H1 (cell line): ENCODE results near the gene CIC. TPM values are rescaled to one million over a fixed set of nuclear protein-coding genes. Genes with fewer than 3 reads are reported as not detected.

Experiments used
- BRCA1 ChIP-seq: IDR thresholded peaks from 2 replicates; pipeline ENCODE4 v1.6.1; 2012; ENCODE audit warnings: low read depth, low read length, improper control_type of control experiment
- JUN ChIP-seq: IDR thresholded peaks from 2 replicates; pipeline ENCODE4 v1.6.1; 2011; ENCODE audit warnings: low read depth, mild to moderate bottlenecking, improper control_type of control experiment, low read length
- JUND ChIP-seq: IDR thresholded peaks from 2 replicates; pipeline ENCODE4 v1.6.1; 2011; ENCODE audit warnings: mild to moderate bottlenecking, improper control_type of control experiment, low read length
- NANOG ChIP-seq: IDR thresholded peaks from 2 replicates; pipeline ENCODE4 v1.6.1; 2011; ENCODE audit warnings: low read length, low read depth, mild to moderate bottlenecking, inconsistent platforms; ENCODE audit not compliant: insufficient read depth, poor library complexity, severe bottlenecking
- POLR2A ChIP-seq, 2 experiments: IDR thresholded peaks; 1 replicate in 1 of 2; 2 replicates in 1 of 2; pipeline ENCODE4 v1.6.1; 2011; ENCODE audit warnings: low read depth in 2 of 2, low read length in 2 of 2, mild to moderate bottlenecking in 2 of 2; ENCODE audit errors: control extremely low read depth in 1 of 2
- POU5F1 ChIP-seq: IDR thresholded peaks from 2 replicates; pipeline ENCODE4 v1.6.1; 2011; ENCODE audit warnings: low read depth, mild to moderate bottlenecking, low read length, moderate library complexity
- RXRA ChIP-seq: IDR thresholded peaks from 2 replicates; pipeline ENCODE4 v1.6.1; 2011; ENCODE audit warnings: low read depth, mild to moderate bottlenecking, low read length, moderate library complexity; ENCODE audit not compliant: insufficient read depth
- SIN3A ChIP-seq, 2 experiments: IDR thresholded peaks in 1 of 2; conservative IDR thresholded peaks in 1 of 2; 2 replicates each; pipeline ENCODE4 v1.6.1; 2011 to 2012; ENCODE audit warnings: low read length in 2 of 2, improper control_type of control experiment in 1 of 2, low read depth in 1 of 2, mild to moderate bottlenecking in 1 of 2
- TAF1 ChIP-seq: IDR thresholded peaks from 2 replicates; pipeline ENCODE4 v1.6.1; 2011; ENCODE audit warnings: mild to moderate bottlenecking, low read depth, low read length
- YY1 ChIP-seq: IDR thresholded peaks from 2 replicates; pipeline ENCODE4 v1.6.1; 2011; ENCODE audit warnings: low read depth, mild to moderate bottlenecking, low read length
- polyA plus RNA-seq, 7 experiments: library from polyadenylated mRNA; depleted of rRNA in 3 of 7; stranded (reverse) in 5 of 7; unstranded in 2 of 7; fragments of >200 nt in 5 of 7; fragments of 200-250 nt in 2 of 7; gene quantifications; 1 replicate in 5 of 7; 2 replicates in 1 of 7; 4 replicates in 1 of 7; pipeline versions ENCODE4 v1.2.1 to v1.2.3, GENCODE V29; 2011 to 2013; ENCODE audit warnings: missing spikeins in 2 of 7, mixed read lengths in 2 of 7
- total RNA-seq: library from RNA; stranded (reverse); fragmentation: NEBNext Ultra II Directional; extraction: Animal tissue kit (Norgen Biotek cat#: 25700); gene quantifications from 2 replicates; pipeline ENCODE4 v1.2.1, GENCODE V29; 2021
- TF ChIP-seq, protein P1 (sequence below): IDR thresholded peaks from 2 replicates; pipeline ENCODE4 v1.6.1; 2012; ENCODE audit warnings: inconsistent platforms
- TF ChIP-seq, protein P2 (sequence below): IDR thresholded peaks from 2 replicates; pipeline ENCODE4 v1.6.1; 2012; ENCODE audit warnings: low read length, inconsistent platforms
- TF ChIP-seq, protein P3 (sequence below): IDR thresholded peaks from 2 replicates; pipeline ENCODE4 v1.6.1; 2012; ENCODE audit warnings: inconsistent platforms
- TF ChIP-seq, protein P4 (sequence below): IDR thresholded peaks from 2 replicates; pipeline ENCODE4 v1.6.1; 2011; ENCODE audit warnings: low read length, improper control_type of control experiment
- TF ChIP-seq, protein P5 (sequence below), 3 experiments: IDR thresholded peaks; 1 replicate in 2 of 3; 2 replicates in 1 of 3; pipeline versions ENCODE4 v1.5.1 to v1.6.1; 2011; ENCODE audit warnings: low read length in 3 of 3, mild to moderate bottlenecking in 3 of 3, inconsistent platforms in 2 of 3, low read depth in 1 of 3, moderate library complexity in 1 of 3; ENCODE audit not compliant: insufficient read depth in 1 of 3; ENCODE audit errors: control extremely low read depth in 1 of 3

CIC gene
- total and polyA plus RNA-seq, 2 of the 8 experiments (the other 6 are each of a cell fraction or from before 2014, with no cell fraction given): 13.2 to 43.6 TPM

DNA sequence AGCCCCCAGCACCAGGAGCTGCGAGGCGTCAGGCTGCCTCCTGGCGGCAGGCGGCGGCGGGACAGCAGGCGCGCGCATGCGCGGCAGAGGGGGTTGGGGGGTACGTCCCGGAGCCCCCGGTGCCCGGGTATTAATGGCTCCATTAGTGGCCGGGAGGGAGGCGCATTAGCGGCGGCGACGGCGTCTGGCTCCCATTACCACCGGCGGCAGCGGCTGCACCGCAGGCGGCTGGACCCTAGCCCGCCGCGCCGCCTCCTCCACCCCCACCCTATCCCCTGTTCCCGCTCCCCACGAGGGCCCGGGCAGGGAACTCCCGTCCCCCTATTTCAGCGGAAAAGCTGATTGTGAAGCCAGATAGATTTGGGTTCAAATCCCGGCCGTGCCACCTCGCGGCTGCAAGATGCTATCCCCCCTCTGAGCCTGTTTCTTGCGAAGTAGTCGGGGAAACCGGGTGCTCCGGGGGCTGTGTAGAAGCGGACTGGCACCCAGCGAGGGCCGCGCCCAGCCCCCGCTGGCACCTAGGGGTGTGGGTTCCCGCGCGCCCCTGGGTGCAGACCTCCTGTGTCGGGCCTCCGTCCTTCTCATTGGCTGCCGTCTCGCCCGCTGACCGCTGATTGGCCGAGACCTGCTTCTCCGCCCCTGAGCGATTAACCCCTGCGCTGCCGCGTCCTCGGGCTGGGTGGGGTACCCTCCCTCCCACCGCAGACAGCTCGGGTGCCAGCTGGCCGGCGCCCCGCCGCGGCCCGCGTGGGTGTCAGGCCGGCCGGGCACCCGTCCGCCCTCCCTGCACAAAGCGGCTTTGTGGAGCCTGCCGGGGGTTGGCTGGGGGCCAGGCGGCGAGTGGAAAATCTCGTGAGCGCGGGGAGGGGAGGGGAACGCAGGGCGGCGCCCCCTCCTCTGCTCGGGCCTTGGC is 11.1 kb downstream of the CIC start (continued):
- TF ChIP-seq, protein P1, sequence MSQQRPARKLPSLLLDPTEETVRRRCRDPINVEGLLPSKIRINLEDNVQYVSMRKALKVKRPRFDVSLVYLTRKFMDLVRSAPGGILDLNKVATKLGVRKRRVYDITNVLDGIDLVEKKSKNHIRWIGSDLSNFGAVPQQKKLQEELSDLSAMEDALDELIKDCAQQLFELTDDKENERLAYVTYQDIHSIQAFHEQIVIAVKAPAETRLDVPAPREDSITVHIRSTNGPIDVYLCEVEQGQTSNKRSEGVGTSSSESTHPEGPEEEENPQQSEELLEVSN: no peak
- TF ChIP-seq SIN3A (conservative IDR thresholded peaks at IDR 0.05 in 1 of 2, IDR thresholded peaks at IDR 0.05 in 1 of 2; ENCODE audit: low read depth in 1 of 2, low read length in 2 of 2) (peak; percentile 34 to 65; a peak in 2 of 4 replicates), JUN (no peak), BRCA1 (no peak), JUND (no peak), POU5F1 (no peak), YY1 (peak; percentile 41; the same call in 1 of the 2 replicates), POLR2A (IDR thresholded peaks at IDR 0.05; ENCODE audit: control extremely low read depth in 1 of 2, low read depth in 2 of 2, low read length in 2 of 2) (peak in 1 of 2 experiments; percentile 56; a peak in 2 of 3 replicates), NANOG (peak; percentile 77), TAF1 (0 out of 2 replicates have a peak, but pooled peaks have one; percentile 54), RXRA (no peak)
- TF ChIP-seq, protein P2, sequence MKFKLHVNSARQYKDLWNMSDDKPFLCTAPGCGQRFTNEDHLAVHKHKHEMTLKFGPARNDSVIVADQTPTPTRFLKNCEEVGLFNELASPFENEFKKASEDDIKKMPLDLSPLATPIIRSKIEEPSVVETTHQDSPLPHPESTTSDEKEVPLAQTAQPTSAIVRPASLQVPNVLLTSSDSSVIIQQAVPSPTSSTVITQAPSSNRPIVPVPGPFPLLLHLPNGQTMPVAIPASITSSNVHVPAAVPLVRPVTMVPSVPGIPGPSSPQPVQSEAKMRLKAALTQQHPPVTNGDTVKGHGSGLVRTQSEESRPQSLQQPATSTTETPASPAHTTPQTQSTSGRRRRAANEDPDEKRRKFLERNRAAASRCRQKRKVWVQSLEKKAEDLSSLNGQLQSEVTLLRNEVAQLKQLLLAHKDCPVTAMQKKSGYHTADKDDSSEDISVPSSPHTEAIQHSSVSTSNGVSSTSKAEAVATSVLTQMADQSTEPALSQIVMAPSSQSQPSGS: 0 out of 2 replicates have a peak, but pooled peaks have one; percentile 46
- TF ChIP-seq, protein P3, sequence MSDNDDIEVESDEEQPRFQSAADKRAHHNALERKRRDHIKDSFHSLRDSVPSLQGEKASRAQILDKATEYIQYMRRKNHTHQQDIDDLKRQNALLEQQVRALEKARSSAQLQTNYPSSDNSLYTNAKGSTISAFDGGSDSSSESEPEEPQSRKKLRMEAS: 0 out of 2 replicates have a peak, but pooled peaks have one; percentile 25
- TF ChIP-seq, protein P4, sequence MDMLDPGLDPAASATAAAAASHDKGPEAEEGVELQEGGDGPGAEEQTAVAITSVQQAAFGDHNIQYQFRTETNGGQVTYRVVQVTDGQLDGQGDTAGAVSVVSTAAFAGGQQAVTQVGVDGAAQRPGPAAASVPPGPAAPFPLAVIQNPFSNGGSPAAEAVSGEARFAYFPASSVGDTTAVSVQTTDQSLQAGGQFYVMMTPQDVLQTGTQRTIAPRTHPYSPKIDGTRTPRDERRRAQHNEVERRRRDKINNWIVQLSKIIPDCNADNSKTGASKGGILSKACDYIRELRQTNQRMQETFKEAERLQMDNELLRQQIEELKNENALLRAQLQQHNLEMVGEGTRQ: no peak
- TF ChIP-seq, protein P5, sequence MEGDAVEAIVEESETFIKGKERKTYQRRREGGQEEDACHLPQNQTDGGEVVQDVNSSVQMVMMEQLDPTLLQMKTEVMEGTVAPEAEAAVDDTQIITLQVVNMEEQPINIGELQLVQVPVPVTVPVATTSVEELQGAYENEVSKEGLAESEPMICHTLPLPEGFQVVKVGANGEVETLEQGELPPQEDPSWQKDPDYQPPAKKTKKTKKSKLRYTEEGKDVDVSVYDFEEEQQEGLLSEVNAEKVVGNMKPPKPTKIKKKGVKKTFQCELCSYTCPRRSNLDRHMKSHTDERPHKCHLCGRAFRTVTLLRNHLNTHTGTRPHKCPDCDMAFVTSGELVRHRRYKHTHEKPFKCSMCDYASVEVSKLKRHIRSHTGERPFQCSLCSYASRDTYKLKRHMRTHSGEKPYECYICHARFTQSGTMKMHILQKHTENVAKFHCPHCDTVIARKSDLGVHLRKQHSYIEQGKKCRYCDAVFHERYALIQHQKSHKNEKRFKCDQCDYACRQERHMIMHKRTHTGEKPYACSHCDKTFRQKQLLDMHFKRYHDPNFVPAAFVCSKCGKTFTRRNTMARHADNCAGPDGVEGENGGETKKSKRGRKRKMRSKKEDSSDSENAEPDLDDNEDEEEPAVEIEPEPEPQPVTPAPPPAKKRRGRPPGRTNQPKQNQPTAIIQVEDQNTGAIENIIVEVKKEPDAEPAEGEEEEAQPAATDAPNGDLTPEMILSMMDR (IDR thresholded peaks at IDR 0.05; ENCODE audit: control extremely low read depth in 1 of 3, insufficient read depth in 1 of 3, low read depth in 1 of 3, low read length in 3 of 3): peak; percentile 91 to 94 (median 93)
